Transverse colon (tissue), 4 donors: ENCODE measurements around the gene NOTCH1. TPM values are rescaled to one million over a fixed set of nuclear protein-coding genes. Genes with fewer than 3 reads are reported as not detected.
"Not testable (repeated sequence)": the region's sequence is repeated elsewhere in the genome, so short reads cannot be mapped to it uniquely, and the experiment has no call there.

Experiments used
- DNase-seq: peaks from one replicate; pipeline ENCODE4 v3.0.0-alpha.2; 2019
- H3K27ac ChIP-seq, 4 donors: fragments of 200-600 bp; sonication (generic); 2 replicates each; pipeline ENCODE4 v1.5.1; 2016 to 2018; ENCODE audit warnings: inconsistent platforms in 4 of 4
- H3K27me3 ChIP-seq: fragments of 200-600 bp; sonication (generic); 2 replicates; pipeline ENCODE4 v1.5.1; 2017; ENCODE audit warnings: inconsistent platforms
- H3K36me3 ChIP-seq, 4 donors: fragments of 200-600 bp; sonication (generic); 2 replicates each; pipeline ENCODE4 v1.5.1; 2017 to 2019; ENCODE audit warnings: inconsistent platforms in 4 of 4
- H3K4me1 ChIP-seq, 4 donors: fragments of 200-600 bp; sonication (generic); 2 replicates each; pipeline ENCODE4 v1.5.1; 2017 to 2020; ENCODE audit warnings: inconsistent platforms in 4 of 4
- H3K4me3 ChIP-seq, 4 donors: fragments of 200-600 bp; sonication (generic); 1 replicate in 1 of 4; 2 replicates in 3 of 4; pipeline versions ENCODE4 v1.5.1 to v1.6.1; 2017 to 2019; ENCODE audit warnings: inconsistent platforms in 4 of 4
- H3K9me3 ChIP-seq, 2 donors: fragments of 200-600 bp; sonication (generic); 2 replicates each; pipeline ENCODE4 v1.5.1; 2017 to 2019; ENCODE audit warnings: inconsistent platforms in 2 of 2
- CTCF ChIP-seq, 5 experiments: fragments of 200-600 bp in 3 of 5; fragments of 450-650 bp in 2 of 5; sonication (generic) in 3 of 5; IDR thresholded peaks; 1 replicate in 2 of 5; 2 replicates in 3 of 5; pipeline ENCODE4 v1.5.1; 2016 to 2017; ENCODE audit warnings: antibody characterized with exemption in 5 of 5, inconsistent platforms in 3 of 5, mild to moderate bottlenecking in 2 of 5, moderate library complexity in 1 of 5
- EP300 ChIP-seq: sonication (generic); formaldehyde crosslinking; IDR thresholded peaks from one replicate; pipeline ENCODE4 v1.6.1; 2017; ENCODE audit warnings: antibody characterized with exemption, low read depth
- POLR2A ChIP-seq: fragments of 450-650 bp; IDR thresholded peaks from one replicate; pipeline ENCODE4 v1.6.1; 2016; ENCODE audit warnings: antibody characterized with exemption, mild to moderate bottlenecking, moderate library complexity
- POLR2AphosphoS5 ChIP-seq, 3 donors: sonication (generic); formaldehyde crosslinking; IDR thresholded peaks; one replicate each; pipeline ENCODE4 v1.6.1; 2016; ENCODE audit warnings: antibody characterized with exemption in 3 of 3
- WGBS, 2 donors: methylation state at CpG; one replicate each; pipeline ENCODE4 v1.1.5; 2018; ENCODE audit warnings: low coverage in 1 of 2; 5-methylcytosine and 5-hydroxymethylcytosine counted together
- in situ Hi-C, 4 donors: fragments of 200-750 bp; cut with MboI; loops; one replicate each; pipeline versions ENCODE4 v1.15.0 to v1.15.1; 2017; ENCODE audit warnings: low sequenced_read_pairs in 3 of 4, low pct_ligation_motif_present in 1 of 4, low pct_unique_long_range_greater_than_20kb in 1 of 4
- intact Hi-C: fragments of 100-400 bp; cut with DNase I; formaldehyde crosslinking; loops from one replicate; pipeline ENCODE4 v1.15.1; 2023; ENCODE audit warnings: low total_unique reads
- total RNA-seq, 4 donors: library from RNA; depleted of rRNA; stranded (reverse); fragments of >200 nt; gene quantifications; one replicate each; pipeline ENCODE4 v1.1.0, GENCODE V29; 2016

Gene NOTCH1
- total RNA-seq, 4 donors from 2014 or later, result 48.2 to 154 (median 98.2) TPM

DNA sequence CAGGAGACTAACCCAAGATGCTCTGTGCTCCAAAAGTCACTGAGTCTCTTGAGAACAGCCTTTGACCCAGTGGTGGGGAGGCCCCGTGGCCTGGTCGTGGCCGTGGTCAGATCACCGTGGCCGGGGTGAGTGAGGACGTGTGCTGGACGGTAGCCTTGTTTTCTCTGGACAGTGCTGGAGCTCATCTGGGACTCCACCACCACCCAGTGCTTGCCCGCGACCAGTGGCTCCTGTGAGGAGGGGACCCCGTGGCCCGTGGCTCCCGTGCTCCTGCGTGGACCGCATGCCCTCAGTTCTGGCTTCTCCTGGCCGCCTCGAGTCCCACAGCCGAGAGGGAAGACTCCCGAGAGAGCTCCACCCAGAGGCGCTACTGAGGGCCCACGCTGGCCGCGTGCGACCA, 15.9 kb upstream of the NOTCH1 start:
- intact Hi-C loops (no loop called here), in situ Hi-C loops (no loop called here)
- H3K4me3 ChIP-seq, result no peak overlapping the region
- H3K9me3 ChIP-seq, result peaks cover 0 to 4% of the 10 kb centered on the region in 2 donors
- H3K36me3 ChIP-seq, result no peaks in the 10 kb centered on the region
- no peak overlapping the region for H3K27ac ChIP-seq
- no peaks in the 10 kb centered on the region for H3K27me3 ChIP-seq
- peaks cover 22 to 31% (median 25%) of the 10 kb centered on the region in 4 donors for H3K4me1 ChIP-seq
- no peak for DNase-seq
- 90% methylated on average over 17 of the region's 23 CpGs; no CpG with 5 or more reads in 1 of the 2 donors for WGBS, 2 donors
- TF ChIP-seq EP300 (no peak), POLR2A (no peak), POLR2AphosphoS5 (IDR thresholded peaks at IDR 0.05) (no peak)

DNA sequence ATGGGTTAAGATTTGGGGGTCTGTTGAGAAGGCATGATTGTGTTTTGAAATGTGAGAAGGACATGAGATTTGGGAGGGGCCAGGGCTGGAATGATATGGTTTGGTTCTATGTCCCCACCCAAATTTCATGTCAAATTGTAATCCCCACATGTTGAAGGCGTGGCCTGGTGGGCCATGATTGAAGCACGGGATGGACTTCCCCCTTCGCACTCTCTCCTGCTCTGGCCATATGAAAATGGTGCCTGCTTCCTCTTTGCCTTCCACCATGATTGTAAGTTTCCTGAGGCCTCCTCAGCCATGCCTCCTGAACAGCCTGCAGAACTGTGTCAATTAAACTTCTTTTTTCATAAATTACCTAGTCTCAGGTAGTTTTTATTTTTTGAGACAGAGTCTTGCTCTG, 14.7 kb upstream of the NOTCH1 start:
- in situ Hi-C loops (no loop called here), intact Hi-C loops (no loop called here)
- WGBS, 2 donors, result 86% methylated on average over 3 of the region's 3 CpGs; no CpG with 5 or more reads in 1 of the 2 donors

GRCh38 chr9:136559371-136559770, 13.5 kb upstream of the NOTCH1 start:
- H3K4me3 ChIP-seq, H3K4me1 ChIP-seq, in situ Hi-C loops, intact Hi-C loops, H3K9me3 ChIP-seq, H3K36me3 ChIP-seq, DNase-seq, H3K27me3 ChIP-seq, H3K27ac ChIP-seq: not testable (repeated sequence)
- 90% methylated on average over 2 of the region's 2 CpGs; no CpG with 5 or more reads in 1 of the 2 donors for WGBS, 2 donors

More for the DNA sequence above, 14.7 kb upstream of the NOTCH1 start:
- H3K36me3 ChIP-seq, result no peaks in the 10 kb centered on the region
- H3K27ac ChIP-seq, result no peak overlapping the region
- no peaks in the 10 kb centered on the region for H3K27me3 ChIP-seq
- peaks cover 15 to 21% (median 16%) of the 10 kb centered on the region in 4 donors for H3K4me1 ChIP-seq
- peaks cover 0 to 4% of the 10 kb centered on the region in 2 donors for H3K9me3 ChIP-seq
- TF ChIP-seq EP300 (no peak), POLR2A (no peak), CTCF (IDR thresholded peaks at IDR 0.05) (no peak), POLR2AphosphoS5 (IDR thresholded peaks at IDR 0.05) (no peak)
- H3K4me3 ChIP-seq, result no peak overlapping the region
- DNase-seq, result no peak

DNA sequence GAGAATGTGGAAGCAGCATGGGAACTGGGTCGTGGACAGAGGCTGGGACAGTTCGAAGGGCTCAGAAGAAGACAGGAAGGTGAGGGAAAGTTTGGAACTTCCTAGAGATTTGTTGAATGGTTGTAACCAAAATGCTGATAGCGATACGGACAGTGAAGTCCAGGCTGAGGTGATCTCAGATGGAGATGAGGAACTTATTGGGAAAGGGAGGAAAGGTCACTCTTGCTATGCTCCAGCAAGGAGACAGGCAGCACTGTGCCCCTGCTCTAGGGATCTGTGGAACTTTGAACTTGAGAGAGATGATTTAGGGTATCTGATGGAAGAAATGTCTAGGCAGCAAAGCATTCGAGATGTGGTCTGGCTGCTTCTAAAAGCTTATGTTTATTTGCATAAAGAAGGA, 13.0 kb upstream of the NOTCH1 start:
- 76 to 80% methylated on average over 2 to 5 of the region's 5 CpGs for WGBS, 2 donors
- H3K4me3 ChIP-seq, intact Hi-C loops, H3K4me1 ChIP-seq, H3K36me3 ChIP-seq, H3K27me3 ChIP-seq, in situ Hi-C loops, DNase-seq, H3K9me3 ChIP-seq, H3K27ac ChIP-seq: not testable (repeated sequence)

DNA sequence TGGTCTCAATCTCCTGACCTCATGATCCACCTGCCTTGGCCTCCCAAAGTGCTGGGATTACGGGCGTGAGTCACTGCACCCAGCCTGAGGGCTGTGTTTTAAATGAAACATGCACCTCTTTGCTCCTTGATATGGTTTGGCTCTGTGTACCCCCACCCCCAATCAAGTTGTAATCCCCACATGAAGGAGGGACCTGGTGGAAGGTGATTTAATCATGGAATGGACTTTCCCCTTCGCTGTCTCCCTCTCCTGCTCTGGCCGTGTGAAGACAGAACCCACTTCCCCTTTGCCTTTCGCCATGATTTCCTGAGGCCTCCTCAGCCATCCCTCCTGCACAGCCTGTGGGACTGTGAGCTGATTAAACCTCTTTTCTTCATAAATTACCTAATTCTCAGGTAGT, 12.5 kb upstream of the NOTCH1 start:
- no peak overlapping the region for H3K4me3 ChIP-seq
- intact Hi-C loops, result no loop called here
- H3K27ac ChIP-seq, result peak overlapping the region in 1 of 4 donors; percentile 37
- no peaks in the 10 kb centered on the region for H3K27me3 ChIP-seq
- H3K4me1 ChIP-seq, result no peaks in the 10 kb centered on the region
- in situ Hi-C loops, result no loop called here
- no peak for DNase-seq
- TF ChIP-seq EP300, result no peak
- TF ChIP-seq POLR2A, result no peak
- TF ChIP-seq POLR2AphosphoS5 (IDR thresholded peaks at IDR 0.05), result no peak
- TF ChIP-seq CTCF (IDR thresholded peaks at IDR 0.05), result no peak
- no peaks in the 10 kb centered on the region for H3K36me3 ChIP-seq
- WGBS, 2 donors, result 58% methylated on average over 5 of the region's 5 CpGs; no CpG with 5 or more reads in 1 of the 2 donors
- H3K9me3 ChIP-seq, result peaks cover 0 to 4% of the 10 kb centered on the region in 2 donors

DNA sequence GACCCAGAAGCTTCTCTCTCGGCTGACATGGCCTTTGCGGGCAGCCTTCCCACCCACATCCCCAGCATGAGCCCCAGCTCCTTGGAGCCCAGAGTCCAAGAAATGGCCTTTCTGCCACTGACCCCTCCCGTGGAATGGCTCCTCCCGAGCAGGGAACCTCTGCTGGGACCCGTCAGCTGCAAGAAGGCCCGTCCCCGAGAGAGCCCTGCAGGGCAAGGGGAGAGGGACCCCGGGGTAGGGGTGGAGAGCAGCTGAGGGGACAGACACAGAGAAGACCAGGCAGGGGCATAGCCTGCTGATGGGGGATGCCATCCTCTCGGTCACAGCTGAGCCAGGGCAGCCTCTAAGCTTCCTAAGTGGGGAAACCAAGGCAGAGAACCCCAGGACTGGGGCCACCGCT, 11.2 kb upstream of the NOTCH1 start:
- no peaks in the 10 kb centered on the region for H3K36me3 ChIP-seq
- no peak overlapping the region for H3K4me3 ChIP-seq
- H3K27me3 ChIP-seq, result no peaks in the 10 kb centered on the region
- no peak for DNase-seq
- intact Hi-C loops (no loop called here), in situ Hi-C loops (no loop called here)
- peaks cover 0 to 4% of the 10 kb centered on the region in 2 donors for H3K9me3 ChIP-seq
- H3K4me1 ChIP-seq, result peaks cover 0 to 12% (median 6%) of the 10 kb centered on the region in 4 donors
- H3K27ac ChIP-seq, result no peak overlapping the region
- 83% methylated on average over 10 of the region's 10 CpGs; no CpG with 5 or more reads in 1 of the 2 donors for WGBS, 2 donors
- no peak for TF ChIP-seq POLR2A
- TF ChIP-seq CTCF (IDR thresholded peaks at IDR 0.05), result no peak
- TF ChIP-seq EP300, result no peak
- no peak for TF ChIP-seq POLR2AphosphoS5 (IDR thresholded peaks at IDR 0.05)
